Glomerular visceral epithelial cell (primary cell): Measurements from ENCODE around the gene CXorf49.

Experiments
- DNase-seq: peaks from one replicate; pipeline ENCODE4 v3.0.0-alpha.2; 2016; ENCODE audit errors: extremely low spot score

Gene CXorf49

DNA sequence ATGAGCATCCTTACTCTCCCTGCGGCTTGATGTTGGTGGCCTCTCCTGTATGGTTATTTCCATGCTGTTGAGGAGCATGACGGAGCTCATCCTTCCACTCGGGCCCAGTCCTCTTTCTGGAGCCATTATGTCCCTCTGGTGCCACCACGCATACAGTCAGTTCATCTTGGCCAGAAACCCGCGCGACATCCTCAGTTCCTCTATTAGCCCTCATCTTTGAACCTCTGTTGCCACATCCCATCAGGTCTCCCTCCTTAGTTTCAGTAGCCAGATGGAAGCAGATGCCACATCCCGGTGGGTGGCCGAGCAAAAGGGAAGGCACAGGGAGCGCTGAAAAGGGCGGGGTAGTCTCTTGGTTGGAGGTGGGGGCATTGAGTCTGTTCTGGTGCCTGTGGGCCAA lies 46.1 kb downstream of the CXorf49 start:
- no peak for DNase-seq

DNA sequence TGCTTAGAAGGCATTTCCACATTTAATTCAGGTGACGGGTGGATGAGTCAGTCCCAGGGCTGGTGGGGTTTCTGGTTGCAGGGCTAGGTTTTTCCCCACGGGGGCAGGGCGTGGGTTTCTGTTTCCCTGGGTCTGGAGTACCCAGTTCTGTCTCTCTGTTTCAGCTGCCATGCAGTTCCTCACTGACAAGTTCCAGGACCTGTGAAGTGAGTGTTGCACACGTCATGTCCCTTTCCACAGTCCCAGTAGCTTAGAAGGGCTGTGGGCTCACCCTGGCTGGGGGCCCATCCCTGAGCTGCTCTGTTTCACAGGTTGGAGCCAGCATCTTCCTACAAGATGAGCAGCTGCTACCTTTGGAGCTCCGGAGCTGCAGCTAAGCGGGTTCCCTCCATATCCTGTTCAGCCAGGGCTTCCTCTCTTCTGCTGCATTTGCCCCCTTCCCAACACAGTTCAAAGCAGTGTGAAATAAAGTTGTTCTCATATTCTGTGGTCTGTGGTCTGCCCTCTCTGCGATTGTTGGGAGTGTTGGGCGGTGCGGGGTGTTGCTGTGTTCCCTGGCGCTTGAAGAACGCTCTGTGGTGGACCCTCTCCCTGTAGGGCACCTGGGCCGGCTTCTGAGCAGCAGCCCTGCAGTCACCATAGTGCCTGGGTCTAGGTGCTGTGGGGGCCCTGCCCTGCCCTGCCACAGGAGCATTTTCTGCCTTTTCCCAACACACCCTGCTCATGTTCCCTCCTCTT lies 46.9 kb downstream of the CXorf49 start:
- no peak for DNase-seq

DNA sequence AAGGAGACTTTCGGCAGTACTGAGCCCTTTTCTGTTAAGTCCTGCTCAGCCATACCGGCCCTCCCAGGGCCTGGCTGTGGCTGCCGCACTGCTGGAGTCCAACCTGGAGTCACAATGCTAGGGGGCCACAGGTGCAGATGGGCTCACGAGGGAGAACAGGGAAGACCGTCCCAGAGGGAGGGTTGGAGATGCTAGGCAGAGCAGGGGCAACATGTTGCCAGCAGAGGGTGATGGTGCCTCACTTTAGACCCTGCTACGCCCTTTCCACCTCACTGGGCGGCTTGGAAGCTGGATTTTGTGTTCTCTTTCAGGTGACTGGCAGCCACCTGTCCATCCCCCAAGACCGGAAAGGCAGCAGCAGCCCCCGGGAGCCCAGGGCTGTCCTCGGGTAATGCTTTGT lies 48.1 kb downstream of the CXorf49 start:
- peak; percentile 9 for DNase-seq

DNA sequence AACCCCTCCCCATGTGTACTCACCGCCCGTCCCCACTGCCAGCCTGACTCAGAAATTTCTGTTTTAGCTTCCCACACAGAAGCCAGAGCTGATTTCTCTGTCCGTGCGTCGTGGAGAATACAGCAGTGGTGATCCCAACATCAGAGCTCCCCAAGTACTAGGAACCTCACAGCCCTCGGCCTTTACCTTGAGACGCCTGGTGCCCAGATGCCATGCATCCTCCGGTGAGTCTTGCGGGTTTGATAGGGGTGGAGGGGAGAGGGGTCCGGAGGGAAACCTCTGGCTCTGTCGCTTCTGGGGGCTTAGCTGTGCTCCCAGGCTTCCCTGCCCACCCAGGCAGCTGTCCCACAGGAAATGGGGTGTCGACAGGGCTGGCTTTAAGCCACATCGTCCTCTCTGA lies 48.6 kb downstream of the CXorf49 start:
- no peak for DNase-seq

DNA sequence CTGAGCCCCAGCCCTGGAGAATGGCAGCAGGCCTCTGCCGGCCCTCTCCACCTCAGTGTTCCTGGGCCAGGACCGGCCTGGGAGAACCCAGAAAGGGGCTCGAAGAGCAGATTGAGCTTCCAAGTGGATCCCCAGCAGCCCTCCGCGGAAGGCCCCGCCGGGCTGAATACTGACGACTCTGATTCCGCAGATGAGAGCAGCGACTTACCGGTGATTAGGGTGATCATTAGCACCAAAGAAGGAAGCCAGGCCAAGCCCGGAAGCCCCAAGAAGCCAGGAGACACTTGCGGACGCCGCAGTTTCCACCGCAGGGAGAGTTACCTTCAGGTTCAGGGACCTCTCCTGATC lies 49.9 kb downstream of the CXorf49 start:
- no peak for DNase-seq

DNA sequence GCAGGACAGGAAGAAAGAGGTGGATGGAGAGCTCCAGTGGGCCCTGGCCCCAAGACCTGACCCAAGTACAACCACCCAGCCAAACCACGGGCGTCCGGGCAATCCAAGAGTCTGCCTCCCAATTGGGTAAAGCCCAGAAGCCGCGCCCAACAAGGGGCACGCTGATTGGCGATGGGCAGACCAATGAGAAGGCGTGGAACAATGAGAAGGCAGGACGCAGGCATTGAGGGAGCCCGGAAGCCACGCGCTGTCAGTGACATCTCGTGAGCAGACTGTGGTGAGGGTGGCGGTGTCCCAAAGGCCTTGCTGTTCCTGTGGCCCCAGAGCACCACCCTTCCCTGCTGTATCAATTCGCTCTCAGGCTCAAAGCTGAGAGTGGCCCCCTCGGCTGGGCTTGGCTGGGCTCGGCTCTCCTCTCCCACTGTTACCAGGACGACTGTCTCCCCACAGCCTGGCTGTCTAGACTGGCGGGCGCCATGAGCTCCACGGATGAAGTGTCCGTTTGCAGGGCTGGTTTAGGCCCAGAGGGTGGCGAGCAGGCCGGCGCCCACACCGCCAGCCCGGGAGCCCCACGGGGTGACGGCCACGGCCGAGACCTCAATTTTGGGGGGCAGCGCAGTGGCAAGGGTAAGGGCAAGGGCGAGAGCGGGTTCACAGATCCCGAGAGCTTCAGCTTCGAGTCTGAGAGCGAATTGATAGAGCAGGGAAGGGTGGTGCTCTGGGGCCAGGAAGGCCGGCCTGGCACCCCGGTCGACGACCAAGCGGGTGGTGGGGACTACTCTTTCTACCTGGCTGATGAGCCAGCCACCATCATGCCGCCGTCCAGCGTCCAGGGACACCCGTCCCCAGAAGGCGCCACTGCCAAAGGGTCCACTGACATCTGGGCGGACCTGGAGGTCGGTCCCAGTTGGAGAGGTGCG lies 50.5 kb downstream of the CXorf49 start, which contains the start of gene LOC101059915:
TSS of gene LOC101059915 (plus strand) at position 219 of the 920 bp plus-strand sequence.
- DNase-seq: no peak

DNA sequence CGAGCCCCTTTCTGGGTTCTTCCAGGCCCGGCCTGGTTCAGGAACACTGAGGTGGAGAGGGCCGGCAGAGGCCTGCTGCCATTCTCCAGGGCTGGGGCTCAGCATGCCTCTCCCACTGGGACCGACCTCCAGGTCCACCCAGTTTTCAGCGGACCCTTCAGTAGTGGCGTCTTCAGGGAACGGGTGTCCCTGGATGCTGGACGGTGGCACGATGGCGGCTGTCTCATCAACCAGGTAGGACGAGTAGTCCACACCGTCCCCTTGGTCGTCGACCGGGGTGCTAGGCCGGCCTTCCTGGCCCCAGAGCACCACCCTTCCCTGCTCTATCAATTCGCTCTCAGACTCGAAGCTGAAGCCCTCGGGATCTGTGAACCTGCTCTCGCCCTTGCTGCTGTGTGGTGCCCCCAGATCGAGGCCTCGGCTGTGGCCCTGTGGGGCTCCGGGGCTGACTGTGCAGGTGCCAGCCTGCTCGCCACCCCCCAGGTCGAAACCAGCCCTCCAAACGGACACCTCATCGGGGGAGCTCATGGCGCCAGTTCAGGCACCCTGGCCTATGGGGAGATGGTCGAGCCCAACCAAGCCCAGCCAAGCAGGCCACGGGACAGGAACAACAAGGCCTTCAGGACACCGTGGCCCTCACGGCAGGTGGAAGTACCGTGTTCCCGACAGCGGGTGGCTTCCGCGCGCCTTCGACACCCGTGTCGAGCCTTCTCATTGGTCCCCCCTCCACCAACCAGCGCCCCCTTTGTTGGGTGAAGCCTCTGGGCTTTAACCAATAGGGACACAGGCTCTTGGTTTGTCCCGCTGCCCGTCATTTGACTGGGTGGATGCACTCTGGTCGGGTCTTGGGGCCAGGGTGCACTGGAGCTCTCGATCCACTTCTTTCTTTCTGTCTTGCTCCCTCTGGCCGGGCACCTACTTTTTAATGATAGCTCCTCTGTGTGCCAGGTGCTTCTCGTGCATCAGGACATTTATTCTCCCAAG lies 51.6 kb downstream of the CXorf49 start:
- DNase-seq: no peak

DNA sequence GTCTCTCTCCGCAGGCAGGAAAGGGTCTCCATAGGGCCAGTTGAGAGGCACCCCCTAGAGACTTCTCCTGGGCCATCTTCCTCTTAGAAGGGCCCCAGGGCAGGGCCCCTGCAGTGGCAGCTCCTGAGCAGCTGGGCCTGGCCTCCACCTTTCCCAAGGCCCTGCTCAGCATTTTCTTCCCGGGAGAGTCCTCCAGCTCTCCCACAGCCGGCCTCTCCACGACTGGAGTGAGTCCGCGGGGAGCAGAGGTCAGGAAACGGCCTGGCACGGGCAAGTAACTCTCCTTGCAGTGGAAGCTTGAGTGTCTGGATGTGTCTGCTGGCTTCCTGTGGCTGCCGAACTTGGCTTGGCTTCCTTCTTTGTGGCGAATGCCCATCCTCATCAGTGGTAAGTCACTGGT lies 52.3 kb downstream of the CXorf49 start:
- DNase-seq: no peak

DNA sequence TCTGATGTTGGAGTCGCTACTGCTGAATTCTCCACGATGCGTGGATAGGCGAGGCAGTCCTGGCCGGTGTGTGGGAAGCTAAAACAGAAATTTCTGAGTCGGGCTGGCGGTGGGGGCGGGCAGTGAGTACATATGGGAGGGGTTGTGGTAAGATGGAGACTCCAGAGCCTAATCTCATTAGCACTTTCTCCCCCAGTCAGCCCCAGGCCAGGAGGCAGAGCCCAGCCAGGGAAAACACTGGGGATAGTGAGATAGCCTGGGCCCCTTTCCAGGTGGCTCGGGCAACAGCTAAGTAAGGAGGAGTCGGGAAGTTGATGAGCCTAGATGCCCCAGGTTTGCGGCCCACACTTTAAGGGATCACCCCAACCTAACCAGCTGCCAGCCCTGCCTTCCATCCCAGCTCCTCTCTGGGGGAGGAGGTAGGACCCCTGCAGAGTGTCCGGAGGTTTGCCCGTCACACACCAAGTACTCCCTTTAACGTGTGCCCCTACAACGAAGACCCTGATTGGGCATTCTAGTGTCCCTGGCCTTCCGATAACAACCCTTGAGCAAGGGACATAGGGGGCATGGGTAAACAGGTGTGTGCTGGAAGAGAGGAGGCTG lies 53.1 kb downstream of the CXorf49 start:
- DNase-seq: no peak
